Neuron (in vitro differentiated cells): ENCODE measurements around the gene TPM4.
"Not testable (repeated sequence)": the region's sequence is repeated elsewhere in the genome, so short reads cannot be mapped to it uniquely, and the experiment has no call there.

Experiments used
- H2AFZ ChIP-seq: one replicate; pipeline ENCODE4 v1.6.1; 2013; ENCODE audit warnings: low read depth, mild to moderate bottlenecking, inconsistent platforms, low read length, moderate library complexity
- H3K27me3 ChIP-seq: one replicate; pipeline ENCODE4 v1.6.1; 2013; ENCODE audit warnings: low read length; ENCODE audit not compliant: insufficient read depth
- H3K36me3 ChIP-seq: one replicate; pipeline ENCODE4 v1.6.1; 2013; ENCODE audit warnings: low read length; ENCODE audit not compliant: insufficient read depth
- H3K4me1 ChIP-seq: one replicate; pipeline ENCODE4 v1.6.1; 2013; ENCODE audit warnings: low read length; ENCODE audit not compliant: insufficient read depth
- H3K4me3 ChIP-seq: 2 replicates; pipeline ENCODE4 v1.5.1; 2013; ENCODE audit warnings: mild to moderate bottlenecking, low read length, moderate library complexity
- H3K9me3 ChIP-seq: one replicate; pipeline ENCODE4 v1.6.1; 2013; ENCODE audit warnings: low read length

The TPM4 gene

GRCh38 chr19:16087404-16087803 is 11.1 kb downstream of the TPM4 start:
- not testable (repeated sequence) for H3K4me1 ChIP-seq, H2AFZ ChIP-seq, H3K27me3 ChIP-seq, H3K4me3 ChIP-seq, H3K9me3 ChIP-seq
- H3K36me3 ChIP-seq: peaks cover 85% of the 10 kb centered on the region

- H3K4me1 ChIP-seq: no peaks in the 10 kb centered on the region
- H3K36me3 ChIP-seq: peaks cover 84% of the 10 kb centered on the region
Measured at GRCh38 chr19:16087940-16088339, 11.6 kb downstream of the TPM4 start.

GRCh38 chr19:16088351-16089009 is 12.2 kb downstream of the TPM4 start:
- Histone ChIP-seq H3K36me3 (peaks cover 84% of the 10 kb centered on the region), H3K9me3 (no peaks in the 10 kb centered on the region), H3K4me3 (no peak overlapping the region), H3K4me1 (no peaks in the 10 kb centered on the region), H3K27me3 (no peaks in the 10 kb centered on the region), H2AFZ (no peak overlapping the region)

More at GRCh38 chr19:16087940-16088339, 11.6 kb downstream of the TPM4 start:
- no peak overlapping the region for H2AFZ ChIP-seq
- H3K4me3 ChIP-seq: no peak overlapping the region
- no peaks in the 10 kb centered on the region for H3K9me3 ChIP-seq
- no peaks in the 10 kb centered on the region for H3K27me3 ChIP-seq

- Histone ChIP-seq H3K9me3 (no peaks in the 10 kb centered on the region), H3K36me3 (peaks cover 83% of the 10 kb centered on the region), H3K27me3 (no peaks in the 10 kb centered on the region), H3K4me1 (no peaks in the 10 kb centered on the region), H3K4me3 (no peak overlapping the region), H2AFZ (no peak overlapping the region)
Measured at GRCh38 chr19:16089010-16089846, 12.9 kb downstream of the TPM4 start.

GRCh38 chr19:16091546-16092475 is 15.5 kb downstream of the TPM4 start:
- Histone ChIP-seq H3K27me3 (no peaks in the 10 kb centered on the region), H3K9me3 (no peaks in the 10 kb centered on the region), H3K4me3 (no peak overlapping the region), H3K36me3 (peaks cover 82% of the 10 kb centered on the region), H2AFZ (no peak overlapping the region), H3K4me1 (no peaks in the 10 kb centered on the region)

- H3K36me3 ChIP-seq: peaks cover 85% of the 10 kb centered on the region
- no peaks in the 10 kb centered on the region for H3K27me3 ChIP-seq
- H3K4me1 ChIP-seq: no peaks in the 10 kb centered on the region
- H3K4me3 ChIP-seq: no peak overlapping the region
- H2AFZ ChIP-seq: no peak overlapping the region
- H3K9me3 ChIP-seq: no peaks in the 10 kb centered on the region
Measured at GRCh38 chr19:16094360-16095070, 18.2 kb downstream of the TPM4 start.

GRCh38 chr19:16095071-16095571 is 18.8 kb downstream of the TPM4 start:
- H3K36me3 ChIP-seq: peaks cover 86% of the 10 kb centered on the region

GRCh38 chr19:16096280-16096855 is 20.1 kb downstream of the TPM4 start:
- H3K4me1 ChIP-seq: no peaks in the 10 kb centered on the region

More at GRCh38 chr19:16095071-16095571, 18.8 kb downstream of the TPM4 start:
- Histone ChIP-seq H3K4me3 (no peak overlapping the region), H3K27me3 (no peaks in the 10 kb centered on the region), H3K4me1 (no peaks in the 10 kb centered on the region), H3K9me3 (no peaks in the 10 kb centered on the region), H2AFZ (no peak overlapping the region)

GRCh38 chr19:16098416-16098768 is 22.1 kb downstream of the TPM4 start:
- H3K36me3 ChIP-seq: peaks cover 81% of the 10 kb centered on the region
- no peak overlapping the region for H2AFZ ChIP-seq
- no peaks in the 10 kb centered on the region for H3K27me3 ChIP-seq
- no peaks in the 10 kb centered on the region for H3K4me1 ChIP-seq
- H3K9me3 ChIP-seq: no peaks in the 10 kb centered on the region
- no peak overlapping the region for H3K4me3 ChIP-seq

More at GRCh38 chr19:16096280-16096855, 20.1 kb downstream of the TPM4 start:
- H3K27me3 ChIP-seq: no peaks in the 10 kb centered on the region
- no peak overlapping the region for H2AFZ ChIP-seq
- H3K4me3 ChIP-seq: no peak overlapping the region
- peaks cover 86% of the 10 kb centered on the region for H3K36me3 ChIP-seq
- no peaks in the 10 kb centered on the region for H3K9me3 ChIP-seq

- Histone ChIP-seq H3K36me3 (peaks cover 80% of the 10 kb centered on the region), H2AFZ (no peak overlapping the region), H3K4me1 (no peaks in the 10 kb centered on the region), H3K27me3 (no peaks in the 10 kb centered on the region), H3K4me3 (no peak overlapping the region), H3K9me3 (no peaks in the 10 kb centered on the region)
Measured at GRCh38 chr19:16098821-16099220, 22.5 kb downstream of the TPM4 start.

GRCh38 chr19:16099314-16099965 is 23.1 kb downstream of the TPM4 start:
- H3K27me3 ChIP-seq, H3K9me3 ChIP-seq, H3K4me3 ChIP-seq, H2AFZ ChIP-seq, H3K4me1 ChIP-seq: not testable (repeated sequence)
- peaks cover 76% of the 10 kb centered on the region for H3K36me3 ChIP-seq

- Histone ChIP-seq H3K36me3 (peaks cover 66% of the 10 kb centered on the region), H3K27me3 (no peaks in the 10 kb centered on the region), H3K4me1 (no peaks in the 10 kb centered on the region), H3K9me3 (no peaks in the 10 kb centered on the region), H3K4me3 (no peak overlapping the region), H2AFZ (no peak overlapping the region)
Measured at GRCh38 chr19:16100524-16100923, 24.2 kb downstream of the TPM4 start.
